HEK293 (cell line): Measurements from ENCODE around the gene HINT3.

Source experiments
- CTCF ChIA-PET: fragments of 350-600 bp; formaldehyde crosslinking; extraction: SDS; loops from one replicate; lab custom pipeline; 2021; ENCODE audit warnings: antibody characterized with exemption; lab: Yijun Ruan, JAX
- POLR2A ChIA-PET: fragments of 300-600 bp; formaldehyde crosslinking; extraction: SDS; loops from one replicate; lab custom pipeline; 2020; ENCODE audit warnings: antibody characterized with exemption, inconsistent platforms; lab: Yijun Ruan, JAX
- H3K27ac ChIP-seq: fragments of 200-500 bp; sonication (Bioruptor generic); 2 replicates; pipeline ENCODE4 v1.5.1; 2014; ENCODE audit warnings: low read depth, low read length, control low read depth, inconsistent platforms; ENCODE audit errors: extremely low read depth
- H3K36me3 ChIP-seq, 2 experiments: fragments of 200-500 bp in 1 of 2; sonication (Bioruptor generic) in 1 of 2; 1 replicate in 1 of 2; 2 replicates in 1 of 2; pipeline ENCODE4 v1.5.1; 2014 to 2017; ENCODE audit warnings: inconsistent platforms in 2 of 2, low read length in 2 of 2; ENCODE audit not compliant: control insufficient read depth in 2 of 2, insufficient read depth in 1 of 2
- H3K4me1 ChIP-seq: fragments of 200-500 bp; sonication (Bioruptor generic); 2 replicates; pipeline ENCODE4 v1.5.1; 2014; ENCODE audit warnings: mild to moderate bottlenecking, low read length, inconsistent platforms; ENCODE audit not compliant: control insufficient read depth, insufficient read depth
- H3K4me3 ChIP-seq: 2 replicates; pipeline ENCODE4 v1.5.1; 2011; ENCODE audit warnings: low read depth, mild to moderate bottlenecking, control low read depth, low read length, moderate library complexity
- H3K9me3 ChIP-seq: fragments of 200-500 bp; sonication (Bioruptor generic); 2 replicates; pipeline ENCODE4 v1.5.1; 2014; ENCODE audit warnings: low read depth, low read length, inconsistent platforms; ENCODE audit not compliant: control insufficient read depth, insufficient read depth
- AEBP2 ChIP-seq: fragments of 450-650 bp; formaldehyde crosslinking; IDR thresholded peaks from 2 replicates; pipeline ENCODE4 v1.5.1; 2016; ENCODE audit warnings: missing biosample characterization, missing genetic modification characterization, borderline replicate concordance
- PRDM10 ChIP-seq: fragments of 450-650 bp; formaldehyde crosslinking; IDR thresholded peaks from 2 replicates; pipeline ENCODE4 v1.5.1; 2016; ENCODE audit warnings: missing biosample characterization, missing genetic modification characterization
- TSHZ1 ChIP-seq: fragments of 450-650 bp; formaldehyde crosslinking; IDR thresholded peaks from 2 replicates; pipeline ENCODE4 v1.5.1; 2016; ENCODE audit warnings: missing biosample characterization, missing genetic modification characterization, borderline replicate concordance
- ZBTB48 ChIP-seq: fragments of 450-650 bp; formaldehyde crosslinking; IDR thresholded peaks from 2 replicates; pipeline ENCODE4 v1.5.1; 2016; ENCODE audit warnings: missing biosample characterization, missing genetic modification characterization
- ZNF23 ChIP-seq: fragments of 450-650 bp; formaldehyde crosslinking; IDR thresholded peaks from 2 replicates; pipeline ENCODE4 v1.5.1; 2016; ENCODE audit warnings: missing biosample characterization, missing genetic modification characterization, borderline replicate concordance
- ZNF239 ChIP-seq: fragments of 450-650 bp; formaldehyde crosslinking; IDR thresholded peaks from 2 replicates; pipeline ENCODE4 v1.5.1; 2016; ENCODE audit warnings: missing biosample characterization, missing genetic modification characterization
- ZNF24 ChIP-seq: fragments of 450-650 bp; formaldehyde crosslinking; IDR thresholded peaks from 2 replicates; pipeline ENCODE4 v1.5.1; 2016; ENCODE audit warnings: missing biosample characterization, missing genetic modification characterization
- ZNF280C ChIP-seq: fragments of 450-650 bp; formaldehyde crosslinking; IDR thresholded peaks from 2 replicates; pipeline ENCODE4 v1.5.1; 2016; ENCODE audit warnings: missing biosample characterization, missing genetic modification characterization
- ZNF391 ChIP-seq: fragments of 450-650 bp; formaldehyde crosslinking; IDR thresholded peaks from 2 replicates; pipeline ENCODE4 v1.5.1; 2016; ENCODE audit warnings: low read depth, missing biosample characterization, missing genetic modification characterization, borderline replicate concordance
- ZNF398 ChIP-seq: fragments of 450-650 bp; formaldehyde crosslinking; IDR thresholded peaks from 2 replicates; pipeline ENCODE4 v1.5.1; 2017; ENCODE audit warnings: missing biosample characterization, missing genetic modification characterization
- ZNF426 ChIP-seq: fragments of 450-650 bp; formaldehyde crosslinking; IDR thresholded peaks from 2 replicates; pipeline ENCODE4 v1.5.1; 2017; ENCODE audit warnings: missing biosample characterization, missing genetic modification characterization, mild to moderate bottlenecking, inconsistent platforms, moderate library complexity
- ZNF530 ChIP-seq: fragments of 450-650 bp; formaldehyde crosslinking; IDR thresholded peaks from 2 replicates; pipeline ENCODE4 v1.5.1; 2016; ENCODE audit warnings: low read depth, missing biosample characterization, missing genetic modification characterization
- ZNF544 ChIP-seq: fragments of 450-650 bp; formaldehyde crosslinking; IDR thresholded peaks from 2 replicates; pipeline ENCODE4 v1.5.0; 2017; ENCODE audit warnings: missing biosample characterization, missing genetic modification characterization
- ZNF600 ChIP-seq: fragments of 450-650 bp; formaldehyde crosslinking; IDR thresholded peaks from 2 replicates; pipeline ENCODE4 v1.5.1; 2016; ENCODE audit warnings: missing biosample characterization, missing genetic modification characterization

Gene HINT3

GRCh38 chr6:125963817-125964216 lies 7.2 kb downstream of the HINT3 start:
- no peaks in the 10 kb centered on the region for H3K9me3 ChIP-seq
- TF ChIP-seq PRDM10 (tag by site-specific recombination) = 0 out of 2 replicates have a peak, but pooled peaks have one; percentile 19
- no peak for TF ChIP-seq ZNF280C (tag by site-specific recombination)
- no peak overlapping the region for H3K27ac ChIP-seq
- peaks cover 11 to 34% of the 10 kb centered on the region in 2 experiments; a peak in 2 of 3 replicates for H3K36me3 ChIP-seq
- H3K4me1 ChIP-seq = no peaks in the 10 kb centered on the region
- CTCF ChIA-PET = interaction anchor here (0.6 to 5.7 kb wide), 6 partner anchors 8 to 157 kb away, joined by 3 to 59 read pairs (median 6); partner anchors contain the start of gene HINT3
- H3K4me3 ChIP-seq = no peak overlapping the region
- POLR2A ChIA-PET = interaction anchor here (1.2 kb wide), 1 partner anchor 18 kb away, joined by 3 read pairs; no protein-coding TSS in a partner anchor

GRCh38 chr6:125966569-125966968 lies 10.0 kb downstream of the HINT3 start:
- peaks cover 13 to 28% of the 10 kb centered on the region in 2 experiments; a peak in 2 of 3 replicates for H3K36me3 ChIP-seq
- no peaks in the 10 kb centered on the region for H3K4me1 ChIP-seq
- H3K27ac ChIP-seq = no peak overlapping the region
- TF ChIP-seq ZNF600 = peak; percentile 22; the same call in 1 of the 2 replicates
- no peak for TF ChIP-seq ZNF391 (tag by site-specific recombination)
- no peak for TF ChIP-seq ZNF544 (tag by site-specific recombination)
- H3K9me3 ChIP-seq = no peaks in the 10 kb centered on the region
- no peak overlapping the region for H3K4me3 ChIP-seq
- CTCF ChIA-PET = interaction anchor here (0.7 to 1.3 kb wide), 3 partner anchors 13 to 847 kb away, joined by 3 read pairs; no protein-coding TSS in a partner anchor
- POLR2A ChIA-PET = no interaction called here

GRCh38 chr6:125968493-125968892 lies 11.9 kb downstream of the HINT3 start:
- H3K9me3 ChIP-seq = no peaks in the 10 kb centered on the region
- no peak overlapping the region for H3K27ac ChIP-seq
- no peak for TF ChIP-seq ZNF398 (tag by site-specific recombination)
- TF ChIP-seq ZNF239 (tag by site-specific recombination) = no peak
- TF ChIP-seq ZNF530 (tag by site-specific recombination) = no peak
- TF ChIP-seq TSHZ1 (tag by site-specific recombination) = no peak
- no peak for TF ChIP-seq ZNF24
- no peak for TF ChIP-seq ZNF23 (tag by site-specific recombination)
- no peak for TF ChIP-seq ZBTB48 (tag by site-specific recombination)
- no peak for TF ChIP-seq AEBP2 (tag by site-specific recombination)
- TF ChIP-seq ZNF426 (tag by site-specific recombination) = no peak
- ChIA-PET CTCF (interaction anchor here (1.2 to 2.5 kb wide), 2 partner anchors 12 to 18 kb away, joined by 3 to 11 read pairs; partner anchors contain the start of genes HINT3 and TRMT11), POLR2A (no interaction called here)
- H3K4me3 ChIP-seq = no peak overlapping the region
- no peaks in the 10 kb centered on the region for H3K4me1 ChIP-seq
- peaks cover 21 to 35% of the 10 kb centered on the region in 2 experiments for H3K36me3 ChIP-seq
